IPS-NIHi7 (cell line): ENCODE measurements around the gene COX6B1.
"Not testable (repeated sequence)": the region's sequence is repeated elsewhere in the genome, so short reads cannot be mapped to it uniquely, and the experiment has no call there.

Source experiments
- DNase-seq: peaks from one replicate; pipeline ENCODE4 v3.0.0; 2012; ENCODE audit warnings: mixed read lengths; ENCODE audit errors: extremely low spot score

The COX6B1 gene

GRCh38 chr19:35648017-35648961 lies at the start of gene COX6B1:
Gene COX6B1, plus strand, starts transcription at chr19:35648323. Its CDS starts 2,921 bp downstream, at chr19:35651244.
- DNase-seq = peak; percentile 98

GRCh38 chr19:35601971-35602370 lies 46.2 kb upstream of the COX6B1 start:
- DNase-seq = no peak

- DNase-seq = not testable (repeated sequence)
Observed at GRCh38 chr19:35604436-35604835, 43.7 kb upstream of the COX6B1 start.

GRCh38 chr19:35607170-35607569 lies 41.0 kb upstream of the COX6B1 start:
- not testable (repeated sequence) for DNase-seq

GRCh38 chr19:35607661-35608060 lies 40.5 kb upstream of the COX6B1 start:
- DNase-seq = no peak

GRCh38 chr19:35608251-35608650 lies 39.9 kb upstream of the COX6B1 start:
- DNase-seq = no peak

GRCh38 chr19:35609851-35610353 lies 38.2 kb upstream of the COX6B1 start:
- no peak for DNase-seq

GRCh38 chr19:35612224-35612558 lies 35.9 kb upstream of the COX6B1 start:
- DNase-seq = no peak

- peak; percentile 100 for DNase-seq
Observed at GRCh38 chr19:35612559-35613321, 35.4 kb upstream of the COX6B1 start, which contains the start of gene HAUS5. Gene HAUS5, plus strand, starts transcription at chr19:35612735. Its CDS starts 60 bp downstream, at chr19:35612795.

GRCh38 chr19:35613574-35613973 lies 34.5 kb upstream of the COX6B1 start:
- no peak for DNase-seq

- DNase-seq = no peak
Observed at GRCh38 chr19:35615036-35615435, 33.1 kb upstream of the COX6B1 start.

GRCh38 chr19:35618857-35619256 lies 29.3 kb upstream of the COX6B1 start:
- DNase-seq = peak; percentile 39

GRCh38 chr19:35619290-35619923 lies 28.7 kb upstream of the COX6B1 start:
- DNase-seq = no peak

GRCh38 chr19:35620001-35620400 lies 28.1 kb upstream of the COX6B1 start:
- DNase-seq = no peak

GRCh38 chr19:35621708-35622107 lies 26.4 kb upstream of the COX6B1 start:
- DNase-seq = no peak

GRCh38 chr19:35622750-35623149 lies 25.4 kb upstream of the COX6B1 start:
- DNase-seq = no peak

GRCh38 chr19:35623327-35624010 lies 24.7 kb upstream of the COX6B1 start:
- DNase-seq = no peak

GRCh38 chr19:35628264-35628564 lies 19.9 kb upstream of the COX6B1 start:
- DNase-seq = no peak

GRCh38 chr19:35628565-35629331 lies 19.4 kb upstream of the COX6B1 start, which contains the start of gene RBM42:
Gene RBM42, plus strand, starts transcription at chr19:35629036. Its CDS starts 118 bp downstream, at chr19:35629154.
- DNase-seq = peak; percentile 99

- no peak for DNase-seq
Observed at GRCh38 chr19:35629332-35629633, 18.8 kb upstream of the COX6B1 start.
